Measurements from ENCODE around the gene C3orf33.
"Not testable (repeated sequence)": the region's sequence is repeated elsewhere in the genome, so short reads cannot be mapped to it uniquely, and the experiment has no call there.

C3orf33 gene, protein sequence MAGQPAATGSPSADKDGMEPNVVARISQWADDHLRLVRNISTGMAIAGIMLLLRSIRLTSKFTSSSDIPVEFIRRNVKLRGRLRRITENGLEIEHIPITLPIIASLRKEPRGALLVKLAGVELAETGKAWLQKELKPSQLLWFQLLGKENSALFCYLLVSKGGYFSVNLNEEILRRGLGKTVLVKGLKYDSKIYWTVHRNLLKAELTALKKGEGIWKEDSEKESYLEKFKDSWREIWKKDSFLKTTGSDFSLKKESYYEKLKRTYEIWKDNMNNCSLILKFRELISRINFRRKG

DNA sequence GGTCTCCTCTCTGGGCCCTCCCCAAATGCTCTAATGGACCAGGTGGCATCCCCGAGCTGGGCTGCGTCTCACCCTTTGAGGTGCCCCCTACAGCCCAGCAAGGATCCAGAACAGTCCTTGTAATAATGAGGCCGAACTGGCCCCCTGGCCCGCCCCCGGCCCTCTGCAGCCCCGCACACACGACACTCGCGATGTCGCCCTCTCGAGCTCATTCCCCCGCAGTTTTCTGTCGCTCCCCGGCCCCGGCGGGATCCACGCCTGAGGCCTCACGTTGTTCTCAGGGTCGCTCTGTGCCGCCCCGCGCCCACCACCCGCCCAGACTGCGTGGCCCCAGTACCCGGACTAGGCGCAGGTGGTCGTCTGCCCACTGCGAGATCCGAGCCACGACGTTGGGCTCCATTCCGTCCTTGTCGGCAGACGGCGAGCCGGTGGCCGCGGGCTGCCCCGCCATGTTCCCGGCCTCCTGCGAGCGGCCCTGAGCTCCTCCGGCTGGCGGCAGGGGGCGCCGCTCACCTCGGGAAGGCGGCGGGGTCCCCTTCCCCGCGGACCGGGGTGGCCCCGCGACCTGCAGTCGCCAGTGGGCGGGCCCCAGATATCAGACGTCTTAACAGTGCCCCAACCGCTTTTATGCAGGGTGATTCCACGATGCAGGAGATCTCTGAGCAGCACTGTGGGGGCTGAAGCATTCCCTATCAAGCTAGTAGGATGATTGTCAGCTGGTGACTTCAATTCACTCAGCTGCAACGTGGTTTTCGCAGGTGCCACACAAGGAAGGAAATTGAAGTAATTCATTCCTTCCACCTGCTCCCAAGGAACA, at the start of gene C3orf33:
Gene C3orf33 (minus strand): TSS at position 477 of the 817 bp plus-strand sequence. CDS start 26 bp downstream, at position 451.
- DNase-seq, result peak; percentile 87

DNA sequence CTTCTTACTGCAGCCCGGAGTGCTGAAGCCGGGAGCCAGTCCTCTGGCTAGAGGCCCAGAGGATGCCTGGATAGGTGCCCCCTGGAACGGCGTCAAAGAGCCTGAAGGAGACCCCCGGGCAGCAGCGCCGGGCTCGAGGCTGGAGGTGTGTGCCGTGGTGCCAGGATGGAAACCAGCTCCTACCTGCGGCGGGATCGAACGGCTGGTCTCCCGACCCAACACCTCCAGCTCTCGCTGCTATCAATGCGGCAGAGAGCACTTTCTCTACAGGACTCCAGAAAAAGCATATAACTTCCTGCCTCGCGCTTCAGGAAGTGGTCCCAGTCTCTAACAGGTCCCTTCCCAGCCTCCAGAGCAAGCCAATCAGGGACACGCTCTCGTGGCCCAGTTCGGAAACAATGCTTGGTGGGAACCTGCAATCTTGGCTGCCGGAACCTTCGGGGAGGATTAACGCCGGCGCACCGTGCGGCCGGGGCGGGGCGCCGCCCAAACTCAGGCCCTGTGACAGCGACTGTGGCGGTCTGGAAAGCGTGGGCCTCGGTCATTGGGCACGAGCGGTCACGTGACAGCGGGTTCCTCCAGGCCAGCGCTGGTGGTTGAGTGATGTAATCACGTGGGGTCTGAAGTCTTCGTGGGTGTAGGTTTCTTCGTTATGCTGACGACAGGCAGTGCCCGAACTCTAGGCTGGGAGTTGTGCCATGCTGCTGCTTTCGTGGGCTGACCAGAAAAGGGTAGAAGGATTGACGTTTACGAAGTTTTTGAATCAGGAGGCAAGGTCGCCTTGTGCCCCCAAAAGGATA, 48.3 kb upstream of the C3orf33 start, which contains the start of gene SLC33A1:
Gene SLC33A1 (minus strand): TSS at position 287 of the 800 bp plus-strand sequence. CDS start 430 bp downstream, outside the sequence.
- peak; percentile 98 for DNase-seq

DNA sequence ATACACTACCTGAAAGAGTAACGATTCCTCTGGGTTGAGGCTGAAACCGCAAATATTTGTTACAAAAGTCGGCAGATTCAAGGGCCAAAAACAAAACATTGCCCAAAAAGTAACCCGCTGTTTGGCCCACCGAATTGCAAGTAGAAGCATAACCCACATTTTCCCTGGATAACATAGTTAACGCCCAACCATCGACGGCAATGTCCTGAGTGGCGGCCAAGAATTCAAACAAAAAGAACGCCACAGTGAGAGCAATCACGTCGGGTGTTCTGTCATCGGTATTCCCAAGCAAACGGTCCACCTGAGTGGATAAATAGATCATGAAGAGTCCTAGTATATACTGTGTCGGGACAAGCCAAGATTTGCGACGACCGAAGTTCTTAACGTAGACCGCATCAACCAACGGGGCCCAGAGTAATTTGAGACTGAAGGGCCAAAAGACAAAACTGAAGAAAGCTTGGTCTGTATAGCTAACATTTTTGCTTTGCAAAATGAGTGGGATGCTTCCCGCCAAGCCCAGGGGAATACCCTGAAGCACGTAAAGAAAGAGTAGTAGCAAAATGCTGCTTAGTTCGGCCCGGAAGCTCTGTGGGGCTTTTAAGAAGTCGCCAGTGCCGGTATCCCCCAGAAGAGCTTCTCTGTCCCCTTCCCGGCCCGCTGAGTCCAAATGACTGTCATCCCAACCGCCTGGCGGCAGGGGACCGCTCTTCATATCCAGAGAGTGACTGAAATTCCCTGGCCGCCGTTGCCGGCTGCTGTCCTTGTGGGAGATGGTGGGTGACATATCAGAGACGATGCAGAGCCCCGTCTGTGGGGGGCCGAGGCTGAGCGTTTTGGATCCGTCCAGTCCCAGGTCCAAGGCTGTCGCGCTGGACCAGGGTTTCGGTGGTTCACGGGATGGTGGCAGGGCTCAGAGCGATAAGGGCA, 47.4 kb upstream of the C3orf33 start:
- DNase-seq, result peak; percentile 57

DNA sequence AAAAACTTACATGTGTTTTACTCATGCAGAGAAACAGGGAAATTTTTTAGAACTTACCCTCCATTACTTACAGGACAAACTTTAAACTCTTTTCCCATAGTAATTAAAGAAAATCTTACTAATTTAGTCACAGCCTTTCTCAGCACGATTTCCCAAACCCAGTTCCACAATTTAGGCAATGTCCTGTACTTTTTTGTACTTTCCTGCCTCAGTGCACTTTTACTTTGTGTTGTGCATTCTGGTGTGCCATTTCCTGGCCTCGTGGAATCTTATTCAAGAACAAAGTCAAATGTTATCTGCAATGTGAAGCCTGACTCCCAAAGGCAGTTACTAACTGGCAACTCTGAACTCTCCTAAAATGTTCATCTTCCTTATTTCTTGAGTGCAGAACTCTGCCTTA, 46.3 kb upstream of the C3orf33 start:
- no peak for DNase-seq

DNA sequence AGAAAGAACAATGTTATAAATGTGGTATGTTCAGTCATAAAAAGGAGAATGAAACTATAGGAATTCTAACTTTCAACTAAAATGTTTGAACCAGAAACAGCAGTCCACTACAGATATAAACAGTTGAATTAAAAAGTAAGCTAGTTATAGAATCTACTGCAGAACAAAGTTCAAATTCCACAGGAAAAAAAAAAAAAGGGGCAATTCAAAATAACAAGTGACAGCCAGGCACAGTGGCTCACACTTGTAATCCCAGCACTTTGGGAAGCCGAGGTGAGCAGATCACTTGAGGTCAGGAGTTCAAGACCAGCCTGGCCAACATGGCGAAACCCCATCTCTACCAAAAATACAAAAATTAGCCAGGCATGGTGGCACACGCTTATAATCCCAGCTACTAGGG, 43.3 kb upstream of the C3orf33 start:
- not testable (repeated sequence) for DNase-seq

DNA sequence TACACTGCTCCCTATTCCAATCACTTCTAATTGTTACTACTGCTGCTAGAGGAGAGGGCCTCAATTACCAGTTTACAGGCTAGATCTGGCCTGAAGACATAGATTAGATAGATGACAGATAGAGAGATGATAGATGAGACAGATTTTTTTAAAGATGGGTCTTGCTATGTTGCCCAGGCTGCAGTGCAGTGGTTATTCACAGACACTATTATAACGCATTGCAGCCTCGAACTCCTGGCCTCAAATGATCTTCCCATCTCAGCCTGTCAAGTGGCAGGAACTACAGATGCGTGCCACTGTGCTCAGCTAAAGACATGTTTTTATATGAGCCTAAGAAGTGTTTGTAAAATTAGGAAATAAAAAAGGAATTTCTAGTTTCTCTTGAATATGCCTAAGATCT, 41.9 kb upstream of the C3orf33 start:
- no peak for DNase-seq

DNA sequence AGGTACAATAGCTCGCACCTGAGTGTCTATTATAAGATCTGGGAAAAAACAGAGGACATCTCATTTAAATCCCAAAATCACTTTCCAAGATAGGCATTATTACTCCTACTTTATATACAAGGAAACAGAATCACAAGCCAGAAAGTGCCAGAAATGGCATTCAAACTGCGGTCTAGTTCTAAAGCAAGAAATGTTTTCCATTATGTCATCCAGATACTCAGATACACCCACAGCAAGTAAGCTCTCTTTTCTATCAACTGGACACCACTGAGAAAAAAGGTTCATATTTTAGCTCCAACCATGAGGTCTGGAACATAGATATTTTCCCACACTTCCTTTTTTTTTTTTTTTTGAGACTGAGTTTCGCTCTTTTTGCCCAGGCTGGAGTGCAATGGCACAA, 40.0 kb upstream of the C3orf33 start:
- no peak for DNase-seq

DNA sequence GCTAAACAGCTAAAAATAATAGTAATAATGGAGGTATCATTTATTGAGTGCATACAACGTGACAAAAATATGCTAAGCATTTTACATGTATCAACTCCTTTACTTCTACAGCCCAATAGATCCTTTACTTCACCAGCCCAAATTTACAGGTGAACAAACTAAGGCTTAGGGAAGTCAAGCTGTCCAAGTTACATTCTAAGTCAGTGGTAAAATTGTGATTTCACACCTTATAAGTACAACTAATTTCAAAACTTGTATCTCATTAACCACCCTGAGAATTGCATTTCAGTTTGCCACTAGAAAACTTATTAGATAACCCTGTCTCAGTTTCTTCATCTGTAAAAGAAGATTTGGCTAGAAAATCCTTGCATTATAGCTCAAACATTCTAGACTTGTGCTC, 37.5 kb upstream of the C3orf33 start:
- DNase-seq, result no peak

DNA sequence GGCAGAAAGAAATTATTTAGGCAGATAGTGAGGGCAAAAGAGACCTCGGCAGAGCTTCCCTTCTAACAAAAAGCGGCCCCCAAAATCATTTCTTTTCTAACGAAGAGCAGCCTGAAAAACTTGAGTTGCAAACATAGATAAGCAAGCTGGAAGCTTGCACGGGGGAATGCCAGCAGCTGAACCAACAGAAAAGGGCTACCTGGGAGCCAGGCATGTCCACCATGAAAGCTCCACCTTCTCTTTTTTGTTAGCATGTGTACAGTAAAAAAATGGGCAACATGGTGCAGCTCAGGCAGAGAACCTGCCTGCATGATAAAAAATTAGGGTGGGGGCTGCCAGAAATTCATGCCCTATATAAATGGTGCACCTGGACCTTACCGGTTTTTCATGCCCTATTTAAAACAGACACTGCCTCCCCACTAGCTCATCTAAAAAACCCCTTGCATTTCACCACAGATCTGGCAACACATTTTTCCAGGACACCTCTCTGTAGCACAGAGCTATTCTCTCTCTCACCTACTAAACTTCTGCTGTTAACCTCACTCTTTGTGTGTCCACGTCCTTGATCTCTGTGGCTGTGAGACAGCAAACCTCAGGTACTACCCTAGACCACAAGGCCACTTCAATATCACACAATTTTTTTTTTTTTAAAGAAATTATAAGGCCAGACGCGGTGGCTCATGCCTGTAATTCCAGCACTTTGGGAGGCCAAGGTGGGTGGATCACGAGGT, 29.4 kb upstream of the C3orf33 start:
- no peak for DNase-seq

DNA sequence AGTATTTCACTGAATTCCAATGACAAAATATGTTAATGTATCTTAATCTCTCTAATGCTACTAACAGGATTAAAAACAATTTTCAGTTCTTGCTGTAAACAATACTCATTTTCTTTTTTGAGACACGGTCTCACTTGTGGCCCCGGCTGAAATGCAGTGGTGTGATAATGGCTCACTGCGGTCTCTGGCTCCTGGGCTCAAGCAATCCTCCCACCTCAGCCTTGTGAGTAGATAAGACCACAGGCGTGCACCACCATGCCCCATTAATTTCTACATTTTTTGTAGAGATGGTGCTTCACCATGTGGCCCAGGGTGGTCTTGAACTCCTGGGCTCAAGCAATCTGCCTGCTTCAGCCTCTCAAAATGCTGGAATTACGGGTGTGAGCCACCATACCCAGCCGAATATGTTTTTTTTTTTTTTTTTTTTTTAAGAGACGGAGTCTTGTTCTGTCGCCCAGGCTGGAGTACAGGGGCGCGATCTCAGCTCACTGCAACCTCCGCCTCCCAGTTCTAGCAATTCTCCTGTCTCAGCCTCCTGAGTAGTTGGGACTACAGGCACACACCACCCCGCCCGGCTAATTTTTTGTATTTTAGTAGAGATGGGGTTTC, 22.5 kb upstream of the C3orf33 start:
- DNase-seq, result not testable (repeated sequence)

DNA sequence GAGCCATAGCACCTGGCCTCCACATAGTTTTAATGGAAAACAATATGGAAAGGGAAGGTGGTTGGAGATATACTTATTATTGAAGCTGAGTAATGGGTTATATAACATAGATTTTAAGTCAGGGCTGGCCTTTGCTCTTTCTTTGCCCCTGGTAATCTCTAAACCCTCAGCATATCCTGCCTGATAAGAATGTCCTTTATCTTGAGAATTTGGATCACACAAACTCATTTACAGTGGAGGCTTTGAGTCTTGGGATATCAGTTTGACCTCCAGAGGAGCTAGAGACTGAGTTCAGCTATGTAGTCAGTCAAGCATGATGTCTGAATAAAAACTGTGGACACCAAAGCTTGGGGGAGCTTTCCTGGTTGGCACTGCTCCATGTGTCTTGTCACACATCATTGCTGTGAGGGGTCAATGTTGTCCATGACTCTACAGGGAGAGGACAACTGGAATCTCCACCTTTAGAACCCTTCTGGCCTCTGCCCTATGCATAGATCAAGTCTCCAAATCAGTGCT, 9.0 kb upstream of the C3orf33 start:
- no peak for DNase-seq

DNA sequence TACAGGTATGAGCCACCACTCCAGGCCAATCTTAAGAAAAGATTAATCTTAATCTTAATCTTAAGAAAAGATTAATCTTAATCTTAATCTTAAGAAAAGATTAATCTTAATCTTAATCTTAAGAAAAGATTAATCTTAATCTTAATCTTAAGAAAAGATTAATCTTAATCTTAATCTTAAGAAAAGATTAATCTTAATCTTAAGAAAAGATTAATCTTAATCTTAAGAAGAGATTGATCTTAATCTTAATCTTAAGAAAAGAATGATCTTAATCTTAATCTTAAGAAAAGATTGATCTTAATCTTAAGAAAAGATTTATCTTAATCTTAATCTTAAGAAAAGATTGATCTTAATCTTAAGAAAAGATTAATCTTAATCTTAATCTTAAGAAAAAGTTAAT, 7.1 kb upstream of the C3orf33 start:
- DNase-seq, result not testable (repeated sequence)

DNA sequence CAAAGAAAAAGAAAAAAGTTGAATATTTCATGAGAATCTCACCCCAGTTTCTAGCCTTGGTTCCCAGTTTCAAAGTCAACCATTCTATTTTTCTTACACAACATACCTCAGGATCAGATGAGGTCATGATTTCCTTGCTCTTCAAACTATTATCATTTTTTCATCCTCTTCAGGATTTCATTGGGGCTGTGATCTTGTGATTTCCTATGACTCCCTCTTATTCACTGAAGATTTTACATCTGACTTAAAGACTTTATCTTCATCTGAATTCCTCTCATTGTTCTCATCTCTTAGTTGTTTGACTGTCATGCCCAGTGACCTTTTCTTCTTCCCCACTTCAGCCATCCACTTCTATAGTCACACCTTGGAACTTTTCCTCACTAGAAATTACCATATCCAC, 3.1 kb upstream of the C3orf33 start:
- DNase-seq, result no peak

DNA sequence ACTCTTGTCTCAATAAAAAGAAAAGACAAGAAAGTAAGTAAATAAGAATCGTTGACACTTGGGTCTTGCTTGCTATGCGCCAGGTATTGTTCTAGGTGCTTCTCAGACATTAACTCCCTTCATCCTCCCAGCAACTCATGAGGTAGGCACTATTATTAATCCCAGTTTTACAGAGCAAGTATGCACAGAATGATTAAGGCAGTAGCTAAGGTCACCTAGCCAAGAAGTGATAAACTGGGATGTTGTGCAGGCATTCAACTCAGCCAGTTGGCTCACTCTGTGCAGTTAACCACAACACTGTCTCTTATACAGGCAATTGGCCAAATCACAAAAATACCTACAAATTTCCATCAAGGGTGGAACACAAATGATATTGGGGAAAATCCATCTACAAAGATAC, 1.7 kb upstream of the C3orf33 start:
- DNase-seq, result no peak

DNA sequence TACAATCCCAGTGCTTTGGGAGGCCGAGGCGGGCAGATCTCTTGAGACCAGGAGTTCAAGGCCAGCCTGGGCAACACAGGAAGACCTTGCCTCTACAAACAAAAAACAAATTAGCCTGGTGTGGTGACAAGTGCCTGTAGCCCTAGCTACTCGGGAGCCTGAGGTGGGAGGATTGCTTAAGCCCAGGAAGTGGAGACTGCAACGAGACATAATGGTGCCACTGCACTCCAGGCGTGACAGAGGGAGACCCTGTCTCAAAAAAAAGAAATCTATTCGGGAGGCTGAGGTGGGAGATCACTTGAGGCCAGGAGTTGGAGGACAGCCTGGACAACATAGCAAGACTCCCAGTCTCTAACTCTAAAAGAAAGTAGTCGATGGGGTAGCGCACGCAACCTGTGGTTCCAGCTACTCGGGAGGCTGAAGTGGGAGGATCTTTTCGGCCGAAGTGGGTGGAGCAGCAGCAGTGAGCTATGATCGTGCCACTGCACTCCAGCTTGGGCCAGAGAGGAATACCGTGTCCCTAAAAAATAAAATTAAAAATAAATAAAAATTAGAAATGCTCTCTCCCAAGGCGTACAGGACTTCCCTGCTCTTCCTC, 775 bp downstream of the C3orf33 start:
- DNase-seq, result peak; percentile 60

DNA sequence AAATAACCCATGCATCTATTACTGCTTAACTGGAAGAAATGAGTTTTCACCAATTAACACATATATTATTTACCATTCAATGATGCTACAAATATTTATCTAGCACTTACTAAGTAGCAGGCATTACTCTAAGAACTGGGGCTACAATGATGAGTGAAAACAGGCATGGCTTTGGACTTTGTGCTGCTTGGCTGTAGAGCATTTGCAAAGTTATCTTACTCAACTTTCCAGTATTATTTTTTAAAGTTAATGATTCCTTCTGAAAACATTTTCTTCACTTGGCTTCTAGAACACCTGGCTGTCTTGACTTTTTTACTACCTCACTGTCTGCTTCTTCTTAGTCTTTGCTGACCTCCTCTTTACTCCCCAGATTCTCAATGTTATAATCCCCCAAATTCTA, 1.8 kb downstream of the C3orf33 start:
- DNase-seq, result no peak

DNA sequence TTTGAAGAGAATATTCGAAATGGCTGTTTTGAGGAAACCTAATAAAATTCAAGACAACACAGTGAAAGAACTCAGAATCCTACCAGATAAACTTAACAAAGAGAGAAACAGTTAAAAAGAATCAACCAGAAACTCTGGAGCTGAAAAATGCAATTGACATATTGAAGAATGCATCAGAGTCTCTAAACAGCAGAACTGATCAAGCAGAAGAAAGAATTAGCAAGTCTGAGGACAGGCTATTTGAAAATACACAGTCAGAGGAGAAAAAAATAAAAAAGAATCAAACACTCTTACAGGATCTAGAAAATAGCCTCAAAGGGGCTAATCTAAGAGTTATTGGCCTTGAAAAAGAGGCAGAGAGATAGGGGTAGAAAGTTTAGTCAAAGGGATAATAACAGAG, 13.5 kb downstream of the C3orf33 start:
- no peak for DNase-seq

DNA sequence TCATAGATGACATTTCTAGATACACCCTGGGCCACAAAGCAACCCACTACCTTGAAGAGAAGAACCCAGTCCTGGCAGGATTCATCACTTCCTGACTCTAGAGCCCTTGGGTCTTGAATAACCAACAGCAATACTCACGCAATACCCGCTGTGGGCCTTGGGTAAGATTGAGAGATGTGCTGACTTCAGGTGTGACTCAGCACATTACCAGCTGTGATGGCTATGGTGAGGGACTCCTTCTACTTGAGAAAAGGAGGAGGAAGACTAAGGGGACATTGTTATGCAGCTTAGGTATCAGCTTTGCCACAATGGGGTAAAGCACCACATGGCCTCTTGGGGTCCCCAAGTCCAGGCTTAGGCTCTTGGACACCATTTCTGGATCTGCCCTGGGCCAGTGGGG, 14.9 kb downstream of the C3orf33 start:
- peak; percentile 54 for DNase-seq

DNA sequence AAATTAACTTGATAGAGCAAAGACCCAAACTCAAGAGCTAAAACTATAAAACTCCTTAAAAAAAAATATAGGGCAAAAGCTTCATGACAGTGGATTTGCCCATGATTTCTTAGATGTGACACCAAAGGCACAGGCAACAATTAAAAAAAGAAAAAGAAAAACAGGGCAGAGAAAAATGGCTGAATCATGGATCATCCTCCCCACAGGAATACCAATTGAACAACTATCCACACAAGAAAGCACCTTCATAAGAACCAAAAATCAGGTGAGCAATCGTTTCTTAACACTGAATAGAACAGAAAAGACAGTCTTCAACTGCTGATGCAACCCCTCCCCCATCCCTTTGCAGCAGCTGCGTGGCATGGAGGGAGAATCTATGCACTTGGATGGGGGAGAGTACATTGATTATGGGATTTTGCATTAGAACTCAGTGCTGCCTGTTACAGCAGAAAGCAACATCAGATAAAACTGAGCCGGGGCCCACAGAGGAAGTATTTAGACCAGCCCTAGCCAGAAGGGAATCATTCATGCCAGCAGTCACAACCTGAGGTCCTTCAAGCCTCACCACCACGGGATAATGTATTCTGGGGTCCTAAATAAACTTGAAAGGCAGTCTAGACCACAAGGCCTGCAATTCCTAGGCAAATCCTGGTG, 15.7 kb downstream of the C3orf33 start:
- DNase-seq, result peak; percentile 4

All from DMS53 (cell line).